ENCODE measurements around the gene COBL. TPM values are rescaled to one million over a fixed set of nuclear protein-coding genes. Genes with fewer than 3 reads are reported as not detected.

The COBL gene
- total RNA-seq, 1 donor from 2014 or later = 25.7 TPM

DNA sequence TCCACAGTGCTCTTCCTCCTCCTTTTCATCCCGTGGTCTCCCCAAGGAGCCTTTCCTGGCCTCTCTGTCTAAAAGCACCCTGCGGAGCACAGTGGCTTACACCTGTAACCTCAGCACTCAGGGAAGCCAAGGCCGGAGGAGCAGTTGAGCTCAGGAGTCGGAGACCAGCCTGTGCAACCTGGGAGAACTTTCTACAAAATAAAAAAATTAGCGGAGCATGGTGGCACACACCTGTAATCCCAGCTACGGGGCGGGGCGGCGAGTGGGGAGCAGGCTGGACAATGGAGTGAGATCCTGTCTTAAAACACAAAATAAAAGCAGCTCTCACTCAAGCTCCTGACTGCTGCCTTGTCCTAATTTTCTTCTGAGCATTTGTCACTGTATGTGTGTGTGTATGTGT is 1.4 kb upstream of the COBL start:
- Mint-ChIP-seq H3K36me3 (no peaks in the 10 kb centered on the region), H3K4me1 (ENCODE audit: unreplicated experiment) (peaks cover 16% of the 10 kb centered on the region), H3K4me3 (peak overlapping the region; percentile 88), H3K27ac (peak overlapping the region; percentile 88), H3K27me3 (peaks cover 35% of the 10 kb centered on the region), H3K9me3 (no peaks in the 10 kb centered on the region)
- DNase-seq (ENCODE audit: extremely low spot score, unreplicated experiment) = no peak
- TF ChIP-seq, protein P1, sequence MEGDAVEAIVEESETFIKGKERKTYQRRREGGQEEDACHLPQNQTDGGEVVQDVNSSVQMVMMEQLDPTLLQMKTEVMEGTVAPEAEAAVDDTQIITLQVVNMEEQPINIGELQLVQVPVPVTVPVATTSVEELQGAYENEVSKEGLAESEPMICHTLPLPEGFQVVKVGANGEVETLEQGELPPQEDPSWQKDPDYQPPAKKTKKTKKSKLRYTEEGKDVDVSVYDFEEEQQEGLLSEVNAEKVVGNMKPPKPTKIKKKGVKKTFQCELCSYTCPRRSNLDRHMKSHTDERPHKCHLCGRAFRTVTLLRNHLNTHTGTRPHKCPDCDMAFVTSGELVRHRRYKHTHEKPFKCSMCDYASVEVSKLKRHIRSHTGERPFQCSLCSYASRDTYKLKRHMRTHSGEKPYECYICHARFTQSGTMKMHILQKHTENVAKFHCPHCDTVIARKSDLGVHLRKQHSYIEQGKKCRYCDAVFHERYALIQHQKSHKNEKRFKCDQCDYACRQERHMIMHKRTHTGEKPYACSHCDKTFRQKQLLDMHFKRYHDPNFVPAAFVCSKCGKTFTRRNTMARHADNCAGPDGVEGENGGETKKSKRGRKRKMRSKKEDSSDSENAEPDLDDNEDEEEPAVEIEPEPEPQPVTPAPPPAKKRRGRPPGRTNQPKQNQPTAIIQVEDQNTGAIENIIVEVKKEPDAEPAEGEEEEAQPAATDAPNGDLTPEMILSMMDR (conservative IDR thresholded peaks at IDR 0.05) = no peak

DNA sequence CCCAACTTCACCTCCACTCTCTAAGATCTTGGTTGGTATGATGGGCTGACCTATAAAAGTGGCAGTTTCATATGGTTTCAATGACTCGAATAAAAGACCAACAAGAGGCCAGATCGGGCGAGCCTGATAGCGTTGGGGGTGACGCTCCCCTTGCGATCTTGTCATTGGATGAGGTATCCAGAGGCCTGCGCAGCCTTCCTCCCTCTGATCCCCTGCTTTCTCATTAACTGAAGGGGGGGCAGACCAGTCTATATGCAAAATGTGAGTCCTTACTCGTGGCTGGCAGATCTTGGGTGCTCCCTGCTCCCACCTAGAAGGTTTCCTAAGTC is 937 bp upstream of the COBL start:
- peaks cover 35% of the 10 kb centered on the region for H3K27me3 Mint-ChIP-seq
- TF ChIP-seq, protein P1 (conservative IDR thresholded peaks at IDR 0.05) = no peak
- H3K36me3 Mint-ChIP-seq = no peaks in the 10 kb centered on the region
- DNase-seq (ENCODE audit: extremely low spot score, unreplicated experiment) = no peak
- H3K4me3 Mint-ChIP-seq = peak overlapping the region; percentile 88
- H3K27ac Mint-ChIP-seq = peak overlapping the region; percentile 88
- no peaks in the 10 kb centered on the region for H3K9me3 Mint-ChIP-seq
- H3K4me1 Mint-ChIP-seq (ENCODE audit: unreplicated experiment) = peaks cover 16% of the 10 kb centered on the region

DNA sequence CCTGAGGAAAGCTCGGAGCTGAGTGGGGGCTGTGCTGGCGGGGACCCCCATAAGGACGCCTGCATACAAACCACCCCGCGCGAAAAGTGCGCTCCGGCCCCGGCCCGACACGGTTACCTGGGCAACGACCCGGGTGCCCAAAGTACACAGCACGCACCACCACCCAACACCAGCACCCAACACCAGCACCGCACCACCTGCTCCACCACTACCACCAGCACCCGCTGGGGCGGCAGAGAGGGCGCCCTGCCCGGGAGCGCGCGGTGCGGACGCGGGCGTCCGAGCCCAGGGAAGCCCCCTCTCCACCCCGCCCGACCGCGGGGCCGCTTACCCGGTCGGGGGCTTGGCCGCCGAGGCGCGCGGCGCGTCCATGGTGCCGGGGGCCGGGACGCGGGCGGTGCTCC is 345 bp downstream of the COBL start:
- Mint-ChIP-seq H3K36me3 (no peaks in the 10 kb centered on the region), H3K4me3 (peak overlapping the region; percentile 96), H3K9me3 (no peaks in the 10 kb centered on the region), H3K27ac (peak overlapping the region; percentile 99), H3K27me3 (peaks cover 35% of the 10 kb centered on the region), H3K4me1 (ENCODE audit: unreplicated experiment) (peaks cover 16% of the 10 kb centered on the region)
- DNase-seq (ENCODE audit: extremely low spot score, unreplicated experiment) = peak; percentile 75
- TF ChIP-seq, protein P1 (conservative IDR thresholded peaks at IDR 0.05) = peak; percentile 60

DNA sequence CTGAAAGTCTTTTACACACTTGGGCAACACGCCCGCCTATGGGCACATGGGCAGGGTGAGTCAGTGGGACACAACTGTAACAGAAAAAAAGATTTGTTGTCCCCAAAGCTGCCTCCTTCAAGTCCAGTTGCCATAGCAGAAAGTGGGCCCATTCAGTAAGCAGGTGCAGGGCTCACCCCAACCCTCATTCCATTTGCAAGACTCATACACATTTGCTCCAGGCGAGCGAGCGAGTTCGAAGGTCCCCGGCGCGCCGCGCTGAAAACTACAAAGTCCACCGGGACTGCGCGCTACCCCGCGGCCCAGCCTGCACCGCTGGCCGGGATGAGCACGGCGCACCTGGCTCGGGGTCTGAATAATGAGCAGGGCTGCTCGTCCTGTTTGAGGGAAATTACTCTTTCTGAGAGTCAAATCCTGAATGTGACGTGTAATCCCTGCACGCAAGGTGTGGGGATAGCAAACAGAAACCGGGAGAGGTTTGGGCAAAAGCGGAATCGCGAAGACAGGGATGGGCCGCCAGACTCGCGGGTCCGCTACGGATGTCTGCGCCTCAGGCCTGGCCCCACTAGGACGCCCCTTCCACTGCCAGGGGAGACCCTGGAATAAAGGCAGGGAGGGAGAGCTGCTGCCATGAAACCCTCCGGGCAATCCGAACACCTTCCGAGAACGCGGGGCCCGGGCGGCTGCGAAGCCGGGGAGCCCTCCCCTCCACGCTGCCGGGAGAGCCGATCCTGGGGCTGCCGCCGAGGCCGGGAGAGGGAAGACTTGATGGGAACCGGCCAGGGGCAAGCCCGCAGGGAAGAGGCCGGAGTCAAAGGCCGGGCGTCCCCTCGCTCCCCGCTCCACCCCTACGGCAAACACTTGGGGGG is 982 bp downstream of the COBL start:
- H3K27ac Mint-ChIP-seq = peak overlapping the region; percentile 99
- TF ChIP-seq, protein P1 (conservative IDR thresholded peaks at IDR 0.05) = no peak
- H3K4me3 Mint-ChIP-seq = peak overlapping the region; percentile 96
- H3K27me3 Mint-ChIP-seq = peaks cover 35% of the 10 kb centered on the region
- DNase-seq (ENCODE audit: extremely low spot score, unreplicated experiment) = no peak
- H3K4me1 Mint-ChIP-seq (ENCODE audit: unreplicated experiment) = peaks cover 16% of the 10 kb centered on the region
- no peaks in the 10 kb centered on the region for H3K9me3 Mint-ChIP-seq
- H3K36me3 Mint-ChIP-seq = no peaks in the 10 kb centered on the region

DNA sequence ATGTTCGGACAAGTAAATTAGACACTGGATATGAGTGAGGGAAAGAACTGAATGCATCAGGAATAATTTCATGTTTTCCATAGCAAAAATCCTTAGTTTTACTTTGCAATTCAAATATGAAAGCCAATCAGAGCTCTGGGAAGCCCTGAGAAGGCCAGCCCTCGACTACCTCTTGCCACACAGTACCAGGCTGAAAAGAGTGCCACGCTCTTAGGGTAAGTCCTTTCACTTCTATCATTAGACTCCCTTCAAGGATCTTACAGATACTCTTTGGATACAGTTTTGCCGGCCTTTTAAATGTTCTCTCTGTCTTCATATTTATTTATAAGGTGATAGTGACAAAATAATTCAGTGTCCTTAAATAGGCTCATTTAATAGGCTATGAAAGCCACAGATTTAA is 1.9 kb downstream of the COBL start:
- Mint-ChIP-seq H3K4me3 (peak overlapping the region; percentile 96), H3K4me1 (ENCODE audit: unreplicated experiment) (peaks cover 16% of the 10 kb centered on the region), H3K9me3 (no peaks in the 10 kb centered on the region), H3K36me3 (no peaks in the 10 kb centered on the region), H3K27ac (peak overlapping the region; percentile 99), H3K27me3 (peaks cover 35% of the 10 kb centered on the region)
- no peak for DNase-seq (ENCODE audit: extremely low spot score, unreplicated experiment)
- TF ChIP-seq, protein P1 (conservative IDR thresholded peaks at IDR 0.05) = no peak

Measured in type B pancreatic cell (in vitro differentiated cells).